Esophagus squamous epithelium (tissue), 4 donors: ENCODE data around the gene ZIC4.

Experiments
- POLR2A ChIP-seq, 4 donors: fragments of 450-650 bp; IDR thresholded peaks; one replicate each; pipeline ENCODE4 v1.6.1; 2017; ENCODE audit warnings: antibody characterized with exemption in 4 of 4, mild to moderate bottlenecking in 4 of 4, moderate library complexity in 3 of 4
- TF ChIP-seq, protein P1 (sequence below), 6 experiments: fragments of 450-650 bp in 4 of 6; fragments of 200-600 bp in 2 of 6; sonication (generic) in 2 of 6; IDR thresholded peaks; one replicate each; pipeline ENCODE4 v1.5.1; 2016 to 2019; ENCODE audit warnings: antibody characterized with exemption in 6 of 6, mild to moderate bottlenecking in 4 of 6, moderate library complexity in 4 of 6

- TF ChIP-seq, protein P1, sequence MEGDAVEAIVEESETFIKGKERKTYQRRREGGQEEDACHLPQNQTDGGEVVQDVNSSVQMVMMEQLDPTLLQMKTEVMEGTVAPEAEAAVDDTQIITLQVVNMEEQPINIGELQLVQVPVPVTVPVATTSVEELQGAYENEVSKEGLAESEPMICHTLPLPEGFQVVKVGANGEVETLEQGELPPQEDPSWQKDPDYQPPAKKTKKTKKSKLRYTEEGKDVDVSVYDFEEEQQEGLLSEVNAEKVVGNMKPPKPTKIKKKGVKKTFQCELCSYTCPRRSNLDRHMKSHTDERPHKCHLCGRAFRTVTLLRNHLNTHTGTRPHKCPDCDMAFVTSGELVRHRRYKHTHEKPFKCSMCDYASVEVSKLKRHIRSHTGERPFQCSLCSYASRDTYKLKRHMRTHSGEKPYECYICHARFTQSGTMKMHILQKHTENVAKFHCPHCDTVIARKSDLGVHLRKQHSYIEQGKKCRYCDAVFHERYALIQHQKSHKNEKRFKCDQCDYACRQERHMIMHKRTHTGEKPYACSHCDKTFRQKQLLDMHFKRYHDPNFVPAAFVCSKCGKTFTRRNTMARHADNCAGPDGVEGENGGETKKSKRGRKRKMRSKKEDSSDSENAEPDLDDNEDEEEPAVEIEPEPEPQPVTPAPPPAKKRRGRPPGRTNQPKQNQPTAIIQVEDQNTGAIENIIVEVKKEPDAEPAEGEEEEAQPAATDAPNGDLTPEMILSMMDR (IDR thresholded peaks at IDR 0.05) = no peak
- no peak for TF ChIP-seq POLR2A (IDR thresholded peaks at IDR 0.05)
Observed at GRCh38 chr3:147415874-147416273, 9.5 kb upstream of the ZIC4 start.
